ENCODE measurements around the gene KRTAP20-3.

The KRTAP20-3 gene

GRCh38 chr21:30642564-30642963 is at the start of gene KRTAP20-3:
TSS of gene KRTAP20-3 (plus strand) at chr21:30642864.
- no peak for DNase-seq

GRCh38 chr21:30598802-30599201 is 43.9 kb upstream of the KRTAP20-3 start, which contains the start of gene KRTAP6-2:
TSS of gene KRTAP6-2 (minus strand) at chr21:30598902. CDS start at chr21:30598874, 28 bp downstream.
- no peak for DNase-seq

GRCh38 chr21:30600787-30601186 is 41.9 kb upstream of the KRTAP20-3 start, which contains the start of gene KRTAP22-1:
TSS of gene KRTAP22-1 (plus strand) at chr21:30601087.
- DNase-seq: no peak

GRCh38 chr21:30605968-30606367 is 36.7 kb upstream of the KRTAP20-3 start:
- no peak for DNase-seq

GRCh38 chr21:30612132-30612531 is 30.5 kb upstream of the KRTAP20-3 start:
- no peak for DNase-seq

GRCh38 chr21:30613836-30614235 is 28.8 kb upstream of the KRTAP20-3 start, which contains the start of gene KRTAP6-1:
TSS of gene KRTAP6-1 (minus strand) at chr21:30613930. CDS start at chr21:30613904, 26 bp downstream.
- no peak for DNase-seq

- DNase-seq: no peak
Measured at GRCh38 chr21:30615199-30615598, 27.5 kb upstream of the KRTAP20-3 start.

- no peak for DNase-seq
Measured at GRCh38 chr21:30616125-30616524, 26.5 kb upstream of the KRTAP20-3 start, which contains the start of gene KRTAP20-1. TSS of gene KRTAP20-1 (plus strand) at chr21:30616425. CDS start at chr21:30616455, 30 bp downstream.

GRCh38 chr21:30620080-30620479 is 22.6 kb upstream of the KRTAP20-3 start:
- DNase-seq: no peak

GRCh38 chr21:30620522-30620921 is 22.1 kb upstream of the KRTAP20-3 start, which contains the start of gene KRTAP20-4:
TSS of gene KRTAP20-4 (plus strand) at chr21:30620627.
- DNase-seq: no peak

GRCh38 chr21:30623362-30623761 is 19.3 kb upstream of the KRTAP20-3 start:
- no peak for DNase-seq

- DNase-seq: no peak
Measured at GRCh38 chr21:30625449-30626165, 17.1 kb upstream of the KRTAP20-3 start.

- DNase-seq: no peak
Measured at GRCh38 chr21:30628109-30628508, 14.6 kb upstream of the KRTAP20-3 start.

GRCh38 chr21:30629200-30629599 is 13.5 kb upstream of the KRTAP20-3 start:
- DNase-seq: no peak

- no peak for DNase-seq
Measured at GRCh38 chr21:30634906-30635305, 7.8 kb upstream of the KRTAP20-3 start, which contains the start of gene KRTAP20-2. TSS of gene KRTAP20-2 (plus strand) at chr21:30635206. CDS start at chr21:30635264, 58 bp downstream.

GRCh38 chr21:30638686-30639085 is 4.0 kb upstream of the KRTAP20-3 start:
- no peak for DNase-seq

GRCh38 chr21:30646904-30647414 is 4.3 kb downstream of the KRTAP20-3 start:
- DNase-seq: no peak

GRCh38 chr21:30652891-30653290 is 10.2 kb downstream of the KRTAP20-3 start:
- DNase-seq: no peak

- no peak for DNase-seq
Measured at GRCh38 chr21:30668776-30669175, 26.1 kb downstream of the KRTAP20-3 start.

GRCh38 chr21:30672985-30673650 is 30.5 kb downstream of the KRTAP20-3 start:
- no peak for DNase-seq

- DNase-seq: no peak
Measured at GRCh38 chr21:30674312-30674711, 31.6 kb downstream of the KRTAP20-3 start.

GRCh38 chr21:30676737-30677136 is 34.1 kb downstream of the KRTAP20-3 start:
- DNase-seq: no peak

GRCh38 chr21:30680586-30680985 is 37.9 kb downstream of the KRTAP20-3 start:
- DNase-seq: no peak

GRCh38 chr21:30684506-30684905 is 41.8 kb downstream of the KRTAP20-3 start:
- DNase-seq: no peak
